Neutrophil (primary cell): Measurements from ENCODE around the gene RAI2.

Experiments
- H3K27ac ChIP-seq: fragments of 200-600 bp; sonication (generic); 2 replicates; pipeline ENCODE4 v1.5.1; 2016; ENCODE audit warnings: mild to moderate bottlenecking, moderate library complexity
- H3K27me3 ChIP-seq: fragments of 200-600 bp; sonication (generic); 2 replicates; pipeline ENCODE4 v1.6.0; 2016; ENCODE audit warnings: mild to moderate bottlenecking
- H3K36me3 ChIP-seq: fragments of 200-600 bp; sonication (generic); 2 replicates; pipeline ENCODE4 v1.5.1; 2017
- H3K4me1 ChIP-seq, 2 experiments: fragments of 200-600 bp in 1 of 2; sonication (generic) in 1 of 2; 1 replicate in 1 of 2; 2 replicates in 1 of 2; pipeline versions ENCODE4 v1.5.1 to v1.6.1; 2013 to 2016; ENCODE audit warnings: low read depth in 1 of 2, low read length in 1 of 2, mild to moderate bottlenecking in 1 of 2, moderate library complexity in 1 of 2; ENCODE audit not compliant: control insufficient read depth in 1 of 2, insufficient read depth in 1 of 2
- H3K4me3 ChIP-seq, 2 experiments: fragments of 200-600 bp in 1 of 2; sonication (generic) in 1 of 2; 1 replicate in 1 of 2; 2 replicates in 1 of 2; pipeline ENCODE4 v1.5.1; 2013 to 2016; ENCODE audit warnings: low read depth in 1 of 2, low read length in 1 of 2, mild to moderate bottlenecking in 1 of 2, moderate library complexity in 1 of 2
- H3K9me3 ChIP-seq: fragments of 200-600 bp; sonication (generic); 2 replicates; pipeline ENCODE4 v1.5.1; 2016
- TF ChIP-seq, protein P1 (sequence below): fragments of 200-600 bp; sonication (generic); IDR thresholded peaks from 2 replicates; pipeline ENCODE4 v1.5.1; 2016; ENCODE audit warnings: antibody characterized with exemption

Gene RAI2

DNA sequence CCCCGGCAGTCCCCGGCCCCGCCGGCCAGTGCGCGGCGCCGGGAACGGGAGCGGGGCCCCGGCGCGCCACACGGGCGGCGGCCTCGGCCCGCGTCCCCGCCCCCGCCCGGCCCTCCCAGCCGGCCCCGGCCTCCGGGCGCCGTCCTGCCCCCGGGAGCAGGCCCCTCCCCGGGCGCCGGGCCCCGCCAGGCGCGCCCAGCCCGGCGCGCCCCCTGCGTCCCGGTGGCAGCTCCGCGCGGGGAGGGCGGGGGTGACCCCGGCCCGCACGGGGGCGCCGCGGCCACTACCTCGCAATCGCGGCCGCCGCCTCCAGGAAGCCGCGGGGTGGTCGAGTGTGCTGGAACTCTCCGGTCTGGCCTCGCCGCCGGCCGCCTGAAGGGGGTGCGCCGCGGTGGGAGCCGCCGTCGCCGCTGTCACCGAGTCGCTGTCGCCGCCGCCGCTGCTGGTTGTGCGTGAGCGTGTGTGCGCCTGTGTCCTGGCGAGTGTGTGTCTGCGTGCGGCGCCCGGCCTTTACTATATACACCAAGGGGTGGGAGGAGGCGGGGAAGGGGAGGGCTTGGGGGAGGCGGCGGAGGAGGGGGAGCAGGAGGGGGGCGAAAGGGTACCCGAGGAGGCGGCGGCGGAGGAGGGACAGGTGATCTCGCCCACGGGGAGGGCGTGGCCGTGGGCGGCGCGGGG, at the start of gene RAI2:
TSS of gene RAI2 (minus strand) at position 488 of the 678 bp plus-strand sequence. CDS start 59,288 bp downstream, outside the sequence.
- Histone ChIP-seq H3K36me3 (no peaks in the 10 kb centered on the region), H3K9me3 (no peaks in the 10 kb centered on the region), H3K4me1 (peaks cover 0 to 3% of the 10 kb centered on the region in 2 experiments), H3K27me3 (peaks cover 97% of the 10 kb centered on the region), H3K27ac (no peak within 1 kb of the TSS), H3K4me3 (peak within 1 kb of the TSS; percentile 45 to 60)
- TF ChIP-seq, protein P1, sequence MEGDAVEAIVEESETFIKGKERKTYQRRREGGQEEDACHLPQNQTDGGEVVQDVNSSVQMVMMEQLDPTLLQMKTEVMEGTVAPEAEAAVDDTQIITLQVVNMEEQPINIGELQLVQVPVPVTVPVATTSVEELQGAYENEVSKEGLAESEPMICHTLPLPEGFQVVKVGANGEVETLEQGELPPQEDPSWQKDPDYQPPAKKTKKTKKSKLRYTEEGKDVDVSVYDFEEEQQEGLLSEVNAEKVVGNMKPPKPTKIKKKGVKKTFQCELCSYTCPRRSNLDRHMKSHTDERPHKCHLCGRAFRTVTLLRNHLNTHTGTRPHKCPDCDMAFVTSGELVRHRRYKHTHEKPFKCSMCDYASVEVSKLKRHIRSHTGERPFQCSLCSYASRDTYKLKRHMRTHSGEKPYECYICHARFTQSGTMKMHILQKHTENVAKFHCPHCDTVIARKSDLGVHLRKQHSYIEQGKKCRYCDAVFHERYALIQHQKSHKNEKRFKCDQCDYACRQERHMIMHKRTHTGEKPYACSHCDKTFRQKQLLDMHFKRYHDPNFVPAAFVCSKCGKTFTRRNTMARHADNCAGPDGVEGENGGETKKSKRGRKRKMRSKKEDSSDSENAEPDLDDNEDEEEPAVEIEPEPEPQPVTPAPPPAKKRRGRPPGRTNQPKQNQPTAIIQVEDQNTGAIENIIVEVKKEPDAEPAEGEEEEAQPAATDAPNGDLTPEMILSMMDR = no peak

DNA sequence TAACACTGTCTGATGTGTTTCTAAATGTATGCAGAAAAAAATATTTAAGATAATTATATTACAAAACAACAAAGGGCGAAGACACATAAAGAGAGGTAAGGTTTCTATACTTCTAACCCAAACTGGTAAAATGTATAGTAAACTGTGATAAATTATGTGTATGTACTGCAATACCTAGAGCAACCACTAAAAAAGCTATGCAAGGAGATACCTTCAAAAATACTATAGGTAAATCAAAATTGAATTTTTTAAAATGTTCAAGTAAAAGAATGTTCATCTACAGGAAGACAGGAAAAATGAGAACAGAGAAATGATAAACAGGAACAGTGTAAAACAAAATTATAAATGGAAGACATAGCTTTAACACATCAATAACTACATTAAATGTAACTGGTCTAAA, 27.3 kb upstream of the RAI2 start:
- Histone ChIP-seq H3K36me3 (no peaks in the 10 kb centered on the region), H3K4me1 (no peaks in the 10 kb centered on the region), H3K27me3 (no peaks in the 10 kb centered on the region), H3K27ac (no peak overlapping the region), H3K4me3 (no peak overlapping the region), H3K9me3 (no peaks in the 10 kb centered on the region)
- TF ChIP-seq, protein P1 = no peak

DNA sequence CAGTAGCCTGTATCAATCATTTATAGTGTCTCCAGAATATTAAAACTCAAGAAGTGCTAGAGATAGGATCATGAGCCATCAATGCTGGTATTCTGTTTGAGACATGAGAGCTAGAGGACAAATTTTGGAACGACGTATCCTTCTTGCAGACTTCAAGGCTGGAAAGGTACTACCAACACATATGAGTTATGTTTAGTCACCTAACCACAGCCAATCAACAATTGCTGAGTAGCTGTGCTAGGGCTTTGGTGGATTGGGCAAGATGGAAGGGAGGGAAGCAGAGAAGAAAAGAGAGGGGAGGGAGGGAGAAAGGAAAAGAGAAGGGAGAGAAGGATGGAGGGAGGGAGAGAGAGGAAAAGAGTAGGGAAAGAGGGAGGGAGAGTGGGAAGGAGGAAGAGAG, 21.6 kb upstream of the RAI2 start:
- Histone ChIP-seq H3K4me3 (no peak overlapping the region), H3K27me3 (no peaks in the 10 kb centered on the region), H3K27ac (no peak overlapping the region), H3K9me3 (no peaks in the 10 kb centered on the region), H3K36me3 (no peaks in the 10 kb centered on the region), H3K4me1 (no peaks in the 10 kb centered on the region)
- TF ChIP-seq, protein P1 = no peak

DNA sequence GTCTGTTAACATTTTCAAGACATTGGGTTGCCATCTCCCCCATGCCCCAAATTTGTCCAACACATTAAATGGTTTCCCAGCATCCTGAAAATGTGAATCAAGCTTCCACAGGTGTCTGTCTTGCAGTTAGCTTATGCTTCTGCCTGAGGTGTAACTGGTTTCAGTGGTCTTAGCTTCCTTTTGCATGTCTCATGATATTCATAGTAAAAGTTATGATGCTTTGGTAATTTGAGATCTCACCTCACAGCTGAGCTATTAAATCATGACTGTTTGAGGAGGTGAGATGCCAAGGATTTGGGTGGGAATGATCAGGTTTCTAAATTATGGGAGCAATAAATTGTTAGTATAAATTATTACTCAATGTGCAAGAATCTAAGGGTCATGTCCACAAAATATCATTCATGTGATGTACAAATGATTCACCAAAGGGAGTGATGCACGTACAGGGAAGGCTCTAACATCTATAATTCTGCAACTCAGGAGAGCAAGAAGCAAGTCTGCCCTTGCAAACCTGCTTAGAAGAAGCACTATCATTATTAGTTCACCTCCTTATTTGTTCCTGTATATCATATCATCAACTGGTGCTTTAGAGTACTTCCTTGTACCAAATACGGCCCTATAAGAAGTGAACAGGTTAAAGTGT, 17.1 kb upstream of the RAI2 start:
- no peaks in the 10 kb centered on the region for H3K4me1 ChIP-seq
- no peak overlapping the region for H3K27ac ChIP-seq
- TF ChIP-seq, protein P1 = no peak
- no peaks in the 10 kb centered on the region for H3K36me3 ChIP-seq
- no peaks in the 10 kb centered on the region for H3K9me3 ChIP-seq
- no peak overlapping the region for H3K4me3 ChIP-seq
- H3K27me3 ChIP-seq = peaks cover 7% of the 10 kb centered on the region

DNA sequence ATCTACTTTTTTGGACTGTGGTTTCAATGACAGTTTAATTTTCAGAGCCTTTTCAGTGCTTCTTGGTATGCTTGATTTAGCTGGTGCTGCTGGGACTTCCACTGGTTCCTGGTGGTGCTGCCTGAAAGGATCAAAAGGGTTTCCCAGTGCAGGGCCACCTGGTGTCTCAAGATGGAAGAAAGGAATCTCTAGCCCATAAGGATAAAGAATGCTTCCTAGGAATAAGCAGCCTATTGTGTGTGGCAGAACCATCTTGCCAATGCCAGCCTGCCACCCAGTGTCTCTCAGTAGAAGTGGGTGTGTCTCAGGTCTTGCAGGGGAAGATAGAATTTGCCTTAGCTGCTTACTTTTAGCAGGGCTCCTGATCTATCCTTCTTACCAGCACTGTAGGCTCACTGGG, 15.0 kb upstream of the RAI2 start:
- no peaks in the 10 kb centered on the region for H3K9me3 ChIP-seq
- no peaks in the 10 kb centered on the region for H3K4me1 ChIP-seq
- no peaks in the 10 kb centered on the region for H3K36me3 ChIP-seq
- H3K27me3 ChIP-seq = peaks cover 13% of the 10 kb centered on the region
- no peak overlapping the region for H3K27ac ChIP-seq
- TF ChIP-seq, protein P1 = no peak
- no peak overlapping the region for H3K4me3 ChIP-seq
